Measurements from ENCODE around the gene FGF9.

FGF9 gene

GRCh38 chr13:21741396-21741979, 70.6 kb downstream of the FGF9 start:
- TF ChIP-seq CTCF (conservative IDR thresholded peaks at IDR 0.05; ENCODE audit: low read depth, low read length): no peak
- DNase-seq (ENCODE audit: low read depth): no peak
- no peak overlapping the region for H3K4me3 ChIP-seq (ENCODE audit: low read length)

DNA sequence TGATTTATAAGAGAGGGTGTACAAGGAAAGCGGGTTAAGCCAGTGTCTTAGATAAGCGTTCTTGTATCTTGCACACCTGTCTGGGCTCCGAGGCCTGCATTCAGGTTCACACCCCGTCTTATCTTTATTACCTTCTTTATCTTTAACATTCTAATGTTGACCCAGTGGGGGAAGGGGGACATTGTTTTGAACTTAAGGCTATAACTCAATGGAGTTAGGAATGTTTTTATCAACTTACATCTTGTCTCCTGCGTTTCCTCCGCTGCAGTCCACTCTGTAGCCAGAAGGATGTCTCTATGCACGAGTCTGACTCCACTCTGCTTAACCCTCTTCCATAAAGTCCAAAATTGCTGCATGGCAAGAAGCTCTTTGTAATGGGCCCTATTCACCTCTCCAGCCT, 71.2 kb downstream of the FGF9 start:
- TF ChIP-seq CTCF (conservative IDR thresholded peaks at IDR 0.05; ENCODE audit: low read depth, low read length): no peak
- H3K4me3 ChIP-seq (ENCODE audit: low read length): no peak overlapping the region
- no peak for DNase-seq (ENCODE audit: low read depth)

- TF ChIP-seq CTCF (conservative IDR thresholded peaks at IDR 0.05; ENCODE audit: low read depth, low read length): no peak
- DNase-seq (ENCODE audit: low read depth): no peak
- no peak overlapping the region for H3K4me3 ChIP-seq (ENCODE audit: low read length)
Observed at GRCh38 chr13:21744149-21744548, 73.3 kb downstream of the FGF9 start.

DNA sequence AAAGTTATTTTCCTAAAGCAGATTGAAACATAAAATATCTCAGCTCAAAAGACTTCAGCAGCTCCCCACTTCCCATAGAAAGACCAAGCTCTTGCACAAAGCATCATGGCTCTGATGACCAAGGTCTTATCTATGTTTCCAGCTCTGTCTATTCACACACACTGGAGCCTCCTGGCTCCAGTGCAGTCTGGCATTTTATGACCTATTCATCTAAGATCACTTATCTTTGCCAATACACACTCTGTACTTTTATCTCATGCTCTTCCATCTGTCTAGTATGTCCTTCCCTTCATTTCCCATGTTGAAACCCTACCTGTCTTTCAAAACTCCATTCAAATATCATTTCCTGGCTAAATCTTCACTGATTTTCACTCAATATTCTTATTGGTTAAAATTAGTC, 74.4 kb downstream of the FGF9 start:
- no peak for TF ChIP-seq CTCF (conservative IDR thresholded peaks at IDR 0.05; ENCODE audit: low read depth, low read length)
- no peak overlapping the region for H3K4me3 ChIP-seq (ENCODE audit: low read length)
- no peak for DNase-seq (ENCODE audit: low read depth)

DNA sequence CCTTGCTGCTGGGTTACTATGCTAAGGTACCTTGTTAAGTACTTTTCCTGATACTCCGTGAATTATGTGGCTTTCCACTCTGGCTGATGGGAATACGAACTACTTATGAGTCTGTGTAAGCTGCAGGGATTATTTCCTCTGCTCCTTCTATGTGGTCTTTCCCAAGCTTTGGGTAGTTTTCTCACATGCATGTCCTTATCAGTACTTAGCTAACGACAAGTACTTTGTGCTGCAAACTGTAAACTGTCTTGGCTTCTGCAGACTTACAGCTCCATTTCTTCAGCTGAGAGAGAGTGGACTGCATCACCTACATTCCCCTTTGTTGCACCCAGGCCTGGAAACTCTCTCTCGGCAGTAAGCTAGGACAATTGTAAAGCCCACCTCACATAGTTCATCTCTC, 76.6 kb downstream of the FGF9 start:
- no peak overlapping the region for H3K4me3 ChIP-seq (ENCODE audit: low read length)
- no peak for TF ChIP-seq CTCF (conservative IDR thresholded peaks at IDR 0.05; ENCODE audit: low read depth, low read length)
- DNase-seq (ENCODE audit: low read depth): no peak

DNA sequence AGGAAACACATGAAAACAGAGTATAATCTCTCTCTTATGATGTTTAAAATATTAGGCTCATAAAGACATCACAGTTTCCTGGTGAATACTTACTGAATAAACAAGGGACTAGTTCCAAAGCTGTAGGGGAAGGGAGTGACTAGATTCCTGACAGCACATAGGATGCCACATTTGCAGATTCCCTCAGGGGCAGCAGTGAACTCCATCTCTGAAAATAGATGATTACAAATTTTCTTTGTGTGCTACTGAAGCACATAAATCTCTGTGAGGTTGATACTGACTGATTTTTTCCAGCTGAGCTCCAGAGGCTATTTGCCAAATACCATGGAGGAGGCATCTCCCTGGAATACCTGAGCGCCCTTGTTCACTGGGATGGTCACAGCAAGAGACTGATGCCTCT, 77.3 kb downstream of the FGF9 start:
- DNase-seq (ENCODE audit: low read depth): no peak
- no peak for TF ChIP-seq CTCF (conservative IDR thresholded peaks at IDR 0.05; ENCODE audit: low read depth, low read length)
- H3K4me3 ChIP-seq (ENCODE audit: low read length): no peak overlapping the region

DNA sequence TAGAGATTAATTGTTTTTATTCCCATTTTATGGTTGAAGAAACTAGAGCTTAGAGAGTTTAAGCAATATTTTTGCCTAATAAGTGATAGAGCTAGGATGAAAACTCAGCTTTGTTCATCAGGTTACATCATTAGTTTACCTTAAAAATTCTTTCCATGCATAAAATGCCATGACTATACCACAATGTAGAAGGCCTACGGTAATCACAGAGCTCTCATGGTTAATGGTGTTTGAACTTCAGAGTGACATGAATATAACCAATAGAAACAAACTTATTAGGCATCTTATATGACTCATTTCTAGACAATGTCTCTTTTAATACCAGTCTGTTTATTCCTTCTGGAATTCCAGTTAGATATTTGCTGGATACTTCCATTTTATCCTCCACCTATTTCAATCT, 78.5 kb downstream of the FGF9 start:
- no peak for TF ChIP-seq CTCF (conservative IDR thresholded peaks at IDR 0.05; ENCODE audit: low read depth, low read length)
- peak; percentile 27 for DNase-seq (ENCODE audit: low read depth)

More for the DNA sequence above, 78.5 kb downstream of the FGF9 start:
- no peak overlapping the region for H3K4me3 ChIP-seq (ENCODE audit: low read length)
